ENCODE results near the gene HPCAL1.

The HPCAL1 gene

GRCh38 chr2:10399358-10399757 is 96.7 kb downstream of the HPCAL1 start:
- TF ChIP-seq CTCF (IDR thresholded peaks at IDR 0.05; ENCODE audit: low read depth, low read length, missing control alignments): no peak
- no peak overlapping the region for H3K4me3 ChIP-seq (ENCODE audit: low read depth, low read length)
- no peak for DNase-seq (ENCODE audit: low read depth)

GRCh38 chr2:10400002-10400401 is 97.3 kb downstream of the HPCAL1 start:
- no peak for TF ChIP-seq CTCF (IDR thresholded peaks at IDR 0.05; ENCODE audit: low read depth, low read length, missing control alignments)
- DNase-seq (ENCODE audit: low read depth): no peak
- H3K4me3 ChIP-seq (ENCODE audit: low read depth, low read length): no peak overlapping the region

GRCh38 chr2:10400568-10400977 is 97.9 kb downstream of the HPCAL1 start:
- no peak for DNase-seq (ENCODE audit: low read depth)
- no peak for TF ChIP-seq CTCF (IDR thresholded peaks at IDR 0.05; ENCODE audit: low read depth, low read length, missing control alignments)
- H3K4me3 ChIP-seq (ENCODE audit: low read depth, low read length): no peak overlapping the region

GRCh38 chr2:10400978-10401951 is 98.6 kb downstream of the HPCAL1 start:
- DNase-seq (ENCODE audit: low read depth): no peak
- no peak for TF ChIP-seq CTCF (IDR thresholded peaks at IDR 0.05; ENCODE audit: low read depth, low read length, missing control alignments)
- no peak overlapping the region for H3K4me3 ChIP-seq (ENCODE audit: low read depth, low read length)

- H3K4me3 ChIP-seq (ENCODE audit: low read depth, low read length): no peak overlapping the region
- TF ChIP-seq CTCF (IDR thresholded peaks at IDR 0.05; ENCODE audit: low read depth, low read length, missing control alignments): no peak
- no peak for DNase-seq (ENCODE audit: low read depth)
These were observed 99.4 kb downstream of the HPCAL1 start for GRCh38 chr2:10402062-10402585.

GRCh38 chr2:10402653-10403215 is 100.0 kb downstream of the HPCAL1 start:
- H3K4me3 ChIP-seq (ENCODE audit: low read depth, low read length): no peak overlapping the region
- DNase-seq (ENCODE audit: low read depth): no peak
- no peak for TF ChIP-seq CTCF (IDR thresholded peaks at IDR 0.05; ENCODE audit: low read depth, low read length, missing control alignments)

Measured in GM12864 (cell line).